Transverse colon (tissue), 4 donors: ENCODE results near the gene PTGDR2. TPM values are rescaled to one million over a fixed set of nuclear protein-coding genes. Genes with fewer than 3 reads are reported as not detected.

ENCODE experiments used
- DNase-seq: peaks from one replicate; pipeline ENCODE4 v3.0.0-alpha.2; 2019
- H3K27ac ChIP-seq, 4 donors: fragments of 200-600 bp; sonication (generic); 2 replicates each; pipeline ENCODE4 v1.5.1; 2016 to 2018; ENCODE audit warnings: inconsistent platforms in 4 of 4
- H3K27me3 ChIP-seq: fragments of 200-600 bp; sonication (generic); 2 replicates; pipeline ENCODE4 v1.5.1; 2017; ENCODE audit warnings: inconsistent platforms
- H3K36me3 ChIP-seq, 4 donors: fragments of 200-600 bp; sonication (generic); 2 replicates each; pipeline ENCODE4 v1.5.1; 2017 to 2019; ENCODE audit warnings: inconsistent platforms in 4 of 4
- H3K4me1 ChIP-seq, 4 donors: fragments of 200-600 bp; sonication (generic); 2 replicates each; pipeline ENCODE4 v1.5.1; 2017 to 2020; ENCODE audit warnings: inconsistent platforms in 4 of 4
- H3K4me3 ChIP-seq, 4 donors: fragments of 200-600 bp; sonication (generic); 1 replicate in 1 of 4; 2 replicates in 3 of 4; pipeline versions ENCODE4 v1.5.1 to v1.6.1; 2017 to 2019; ENCODE audit warnings: inconsistent platforms in 4 of 4
- H3K9me3 ChIP-seq, 2 donors: fragments of 200-600 bp; sonication (generic); 2 replicates each; pipeline ENCODE4 v1.5.1; 2017 to 2019; ENCODE audit warnings: inconsistent platforms in 2 of 2
- EP300 ChIP-seq: sonication (generic); formaldehyde crosslinking; IDR thresholded peaks from one replicate; pipeline ENCODE4 v1.6.1; 2017; ENCODE audit warnings: antibody characterized with exemption, low read depth
- POLR2A ChIP-seq: fragments of 450-650 bp; IDR thresholded peaks from one replicate; pipeline ENCODE4 v1.6.1; 2016; ENCODE audit warnings: antibody characterized with exemption, mild to moderate bottlenecking, moderate library complexity
- POLR2AphosphoS5 ChIP-seq, 3 donors: sonication (generic); formaldehyde crosslinking; IDR thresholded peaks; one replicate each; pipeline ENCODE4 v1.6.1; 2016; ENCODE audit warnings: antibody characterized with exemption in 3 of 3
- WGBS, 2 donors: methylation state at CpG; one replicate each; pipeline ENCODE4 v1.1.5; 2018; ENCODE audit warnings: low coverage in 1 of 2; 5-methylcytosine and 5-hydroxymethylcytosine counted together
- in situ Hi-C, 4 donors: fragments of 200-750 bp; cut with MboI; loops; one replicate each; pipeline versions ENCODE4 v1.15.0 to v1.15.1; 2017; ENCODE audit warnings: low sequenced_read_pairs in 3 of 4, low pct_ligation_motif_present in 1 of 4, low pct_unique_long_range_greater_than_20kb in 1 of 4
- intact Hi-C: fragments of 100-400 bp; cut with DNase I; formaldehyde crosslinking; loops from one replicate; pipeline ENCODE4 v1.15.1; 2023; ENCODE audit warnings: low total_unique reads
- total RNA-seq, 4 donors: library from RNA; depleted of rRNA; stranded (reverse); fragments of >200 nt; gene quantifications; one replicate each; pipeline ENCODE4 v1.1.0, GENCODE V29; 2016
- TF ChIP-seq, protein P1 (sequence below), 5 experiments: fragments of 200-600 bp in 3 of 5; fragments of 450-650 bp in 2 of 5; sonication (generic) in 3 of 5; IDR thresholded peaks; 1 replicate in 2 of 5; 2 replicates in 3 of 5; pipeline ENCODE4 v1.5.1; 2016 to 2017; ENCODE audit warnings: antibody characterized with exemption in 5 of 5, inconsistent platforms in 3 of 5, mild to moderate bottlenecking in 2 of 5, moderate library complexity in 1 of 5

Gene PTGDR2
- total RNA-seq, 4 donors from 2014 or later, result 3.5 to 36.6 (median 4.5) TPM; not detected in 1

DNA sequence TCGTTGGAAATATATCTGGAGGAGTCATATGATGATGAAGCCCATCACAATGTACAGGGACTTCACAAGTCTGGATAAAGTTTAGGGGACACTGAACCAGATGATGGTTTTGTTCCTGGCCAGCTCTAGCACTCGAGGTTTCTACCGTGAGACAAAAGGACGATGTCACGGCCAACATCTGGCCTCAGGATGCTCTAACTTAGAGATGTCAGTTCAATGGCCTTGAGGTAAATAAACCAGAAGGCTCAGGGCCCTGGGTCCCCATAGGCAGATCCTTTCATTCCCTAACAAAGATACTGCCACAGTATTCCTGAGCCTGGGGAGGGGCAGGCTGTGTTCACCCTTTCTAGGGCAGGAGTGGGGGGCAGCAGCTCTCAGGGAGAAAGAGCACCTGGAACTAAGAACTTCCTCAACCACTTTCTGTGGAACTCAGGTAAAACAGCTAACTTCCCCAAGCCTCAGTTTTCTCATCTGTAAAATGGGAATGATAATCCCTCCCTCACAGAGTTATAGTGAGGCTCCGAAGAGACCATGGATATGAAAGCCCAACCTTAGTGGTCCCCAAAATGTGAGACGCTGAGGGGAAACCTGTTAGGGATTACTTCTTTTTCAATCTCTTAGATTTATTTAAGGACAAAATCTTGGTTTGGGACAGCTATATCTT, 52.3 kb downstream of the PTGDR2 start:
- Histone ChIP-seq H3K4me1 (no peaks in the 10 kb centered on the region), H3K36me3 (no peaks in the 10 kb centered on the region), H3K27me3 (no peaks in the 10 kb centered on the region), H3K27ac (no peak overlapping the region), H3K4me3 (no peak overlapping the region), H3K9me3 (no peaks in the 10 kb centered on the region)
- 60 to 76% methylated on average over 4 to 7 of the region's 7 CpGs for WGBS, 2 donors
- intact Hi-C loops, result no loop called here
- DNase-seq, result no peak
- TF ChIP-seq, protein P1, sequence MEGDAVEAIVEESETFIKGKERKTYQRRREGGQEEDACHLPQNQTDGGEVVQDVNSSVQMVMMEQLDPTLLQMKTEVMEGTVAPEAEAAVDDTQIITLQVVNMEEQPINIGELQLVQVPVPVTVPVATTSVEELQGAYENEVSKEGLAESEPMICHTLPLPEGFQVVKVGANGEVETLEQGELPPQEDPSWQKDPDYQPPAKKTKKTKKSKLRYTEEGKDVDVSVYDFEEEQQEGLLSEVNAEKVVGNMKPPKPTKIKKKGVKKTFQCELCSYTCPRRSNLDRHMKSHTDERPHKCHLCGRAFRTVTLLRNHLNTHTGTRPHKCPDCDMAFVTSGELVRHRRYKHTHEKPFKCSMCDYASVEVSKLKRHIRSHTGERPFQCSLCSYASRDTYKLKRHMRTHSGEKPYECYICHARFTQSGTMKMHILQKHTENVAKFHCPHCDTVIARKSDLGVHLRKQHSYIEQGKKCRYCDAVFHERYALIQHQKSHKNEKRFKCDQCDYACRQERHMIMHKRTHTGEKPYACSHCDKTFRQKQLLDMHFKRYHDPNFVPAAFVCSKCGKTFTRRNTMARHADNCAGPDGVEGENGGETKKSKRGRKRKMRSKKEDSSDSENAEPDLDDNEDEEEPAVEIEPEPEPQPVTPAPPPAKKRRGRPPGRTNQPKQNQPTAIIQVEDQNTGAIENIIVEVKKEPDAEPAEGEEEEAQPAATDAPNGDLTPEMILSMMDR (IDR thresholded peaks at IDR 0.05), result no peak
- TF ChIP-seq POLR2AphosphoS5 (IDR thresholded peaks at IDR 0.05) (no peak), EP300 (no peak), POLR2A (no peak)
- in situ Hi-C loops, result no loop called here

DNA sequence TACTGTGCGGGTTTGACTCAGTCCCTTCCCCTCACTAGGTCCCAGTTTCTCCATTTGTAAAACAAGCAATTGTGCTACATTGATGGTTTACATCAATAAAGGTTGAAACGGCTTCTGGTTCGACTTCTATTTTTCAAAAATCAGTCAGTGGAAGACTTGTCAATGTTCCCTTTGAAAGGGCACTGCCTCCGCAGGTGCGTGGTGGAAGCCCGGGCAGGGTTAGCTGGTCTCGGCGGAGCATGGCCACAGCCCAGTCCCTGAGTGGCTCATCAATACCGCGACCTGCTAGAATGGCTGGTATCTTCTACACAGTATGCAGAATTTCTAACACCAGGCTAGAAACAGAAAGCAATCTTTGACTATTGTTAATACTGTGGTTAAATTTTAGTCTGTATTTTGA, 54.6 kb downstream of the PTGDR2 start:
- 88 to 91% methylated on average over 4 to 10 of the region's 10 CpGs for WGBS, 2 donors
- no peak overlapping the region for H3K27ac ChIP-seq
- TF ChIP-seq POLR2A (no peak), EP300 (no peak), POLR2AphosphoS5 (IDR thresholded peaks at IDR 0.05) (no peak)
- TF ChIP-seq, protein P1 (IDR thresholded peaks at IDR 0.05), result no peak
- no peaks in the 10 kb centered on the region for H3K36me3 ChIP-seq
- no peak overlapping the region for H3K4me3 ChIP-seq
- peaks cover 7% of the 10 kb centered on the region for H3K27me3 ChIP-seq
- DNase-seq, result no peak
- H3K4me1 ChIP-seq, result no peaks in the 10 kb centered on the region
- intact Hi-C loops, result no loop called here
- H3K9me3 ChIP-seq, result no peaks in the 10 kb centered on the region
- in situ Hi-C loops, result no loop called here

Other genes starting within 250 kb of the PTGDR2 start
- gene MS4A8, start 156.3 kb downstream of the PTGDR2 start, total RNA-seq, result 100 to 1,000 TPM in 1 of 4 donors, 10 to 100 TPM in 3; 22.9 to 141 (median 52.1) TPM
- not detected for gene MS4A18, start 131.2 kb downstream of the PTGDR2 start, total RNA-seq
- not detected for gene MS4A15, start 99.1 kb downstream of the PTGDR2 start, total RNA-seq
- gene MS4A10, start 70.6 kb downstream of the PTGDR2 start, total RNA-seq, result 1 to 10 TPM in 2 of 4 donors, not detected in 2; 1.3 to 2.2 TPM
- 1 to 10 TPM; 1.9 to 9.1 (median 5.5) TPM for gene CCDC86, start 13.8 kb downstream of the PTGDR2 start, total RNA-seq
- not detected for gene ZP1, start 11.6 kb upstream of the PTGDR2 start, total RNA-seq
- 10 to 100 TPM; 15.5 to 70.3 (median 42.8) TPM for gene PRPF19, start 50.6 kb upstream of the PTGDR2 start, total RNA-seq
- 10 to 100 TPM; 35.2 to 47.2 (median 45.1) TPM for gene TMEM109, start 58.2 kb upstream of the PTGDR2 start, total RNA-seq
- 1 to 10 TPM; 1.8 to 7.0 (median 3.5) TPM for gene TMEM132A, start 68.5 kb upstream of the PTGDR2 start, total RNA-seq
- gene SLC15A3, start 96.2 kb upstream of the PTGDR2 start, total RNA-seq, result 10 to 100 TPM in 3 of 4 donors, 1 to 10 TPM in 1; 8.1 to 18.9 (median 12.6) TPM
- gene CD6, start 115.7 kb upstream of the PTGDR2 start, total RNA-seq, result 1 to 10 TPM in 3 of 4 donors, not detected in 1; 1.9 to 4.3 (median 3.0) TPM
- 1 to 10 TPM in 3 of 4 donors, not detected in 1; 1.6 to 7.5 (median 3.7) TPM for gene CD5, start 246.5 kb upstream of the PTGDR2 start, total RNA-seq